ENCODE results near the gene STAC.
"Not testable (repeated sequence)": the region's sequence is repeated elsewhere in the genome, so short reads cannot be mapped to it uniquely, and the experiment has no call there.

STAC gene

GRCh38 chr3:36480911-36481648 lies 100.8 kb downstream of the STAC start:
- no peak for DNase-seq

GRCh38 chr3:36482256-36482655 lies 102.0 kb downstream of the STAC start:
- DNase-seq = no peak

GRCh38 chr3:36482880-36483279 lies 102.6 kb downstream of the STAC start:
- peak in 3 of 14 donors; percentile 12 to 95 (median 22) for DNase-seq

GRCh38 chr3:36483709-36484108 lies 103.4 kb downstream of the STAC start:
- no peak for DNase-seq

- DNase-seq = no peak
These were observed 104.1 kb downstream of the STAC start for GRCh38 chr3:36484386-36484785.

- DNase-seq = no peak
These were observed 105.9 kb downstream of the STAC start for GRCh38 chr3:36486009-36486795.

- DNase-seq = no peak
These were observed 107.3 kb downstream of the STAC start for GRCh38 chr3:36487616-36488015.

- DNase-seq = no peak
These were observed 107.9 kb downstream of the STAC start for GRCh38 chr3:36488077-36488789.

- DNase-seq = no peak
These were observed 108.8 kb downstream of the STAC start for GRCh38 chr3:36489101-36489500.

- DNase-seq = no peak
These were observed 109.5 kb downstream of the STAC start for GRCh38 chr3:36489679-36490425.

GRCh38 chr3:36493051-36493450 lies 112.7 kb downstream of the STAC start:
- no peak for DNase-seq

- DNase-seq = no peak
These were observed 114.3 kb downstream of the STAC start for GRCh38 chr3:36494461-36495109.

- no peak for DNase-seq
These were observed 116.7 kb downstream of the STAC start for GRCh38 chr3:36496684-36497633.

GRCh38 chr3:36500053-36500452 lies 119.7 kb downstream of the STAC start:
- DNase-seq = not testable (repeated sequence)

- no peak for DNase-seq
These were observed 121.3 kb downstream of the STAC start for GRCh38 chr3:36501616-36502015.

GRCh38 chr3:36505393-36505792 lies 125.1 kb downstream of the STAC start:
- DNase-seq = no peak

- no peak for DNase-seq
These were observed 131.6 kb downstream of the STAC start for GRCh38 chr3:36511791-36512486.

GRCh38 chr3:36512555-36512954 lies 132.3 kb downstream of the STAC start:
- no peak for DNase-seq

GRCh38 chr3:36514171-36514570 lies 133.9 kb downstream of the STAC start:
- DNase-seq = no peak

- no peak for DNase-seq
These were observed 139.4 kb downstream of the STAC start for GRCh38 chr3:36519682-36520081.

Data from C1 segment of cervical spinal cord (tissue), 14 donors.